Kidney (tissue), 14 donors: Measurements from ENCODE around the gene ZNF763. TPM values are rescaled to one million over a fixed set of nuclear protein-coding genes. Genes with fewer than 3 reads are reported as not detected.

Source experiments
- DNase-seq, 5 donors: peaks; one replicate each; pipeline ENCODE4 v3.0.0-alpha.2; 2013 to 2020
- FAIRE-seq: peaks from 2 replicates; lab custom pipeline; 2012; peaks lifted over from hg19 to GRCh38; lab: Jason Lieb, UNC
- H3K27ac ChIP-seq, 2 donors: one replicate each; pipeline ENCODE4 v1.7.0; 2013; ENCODE audit warnings: low read depth in 2 of 2, low read length in 2 of 2, inconsistent platforms in 1 of 2
- H3K27me3 ChIP-seq: one replicate; pipeline ENCODE4 v1.7.1; 2013; ENCODE audit warnings: low read length, inconsistent platforms; ENCODE audit not compliant: control insufficient read depth, insufficient read depth
- H3K36me3 ChIP-seq, 3 donors: one replicate each; pipeline versions ENCODE4 v1.7.0 to v1.7.1; 2013; ENCODE audit warnings: low read length in 3 of 3, control low read depth in 1 of 3, inconsistent platforms in 1 of 3; ENCODE audit not compliant: insufficient read depth in 3 of 3, control insufficient read depth in 2 of 3
- H3K4me1 ChIP-seq, 3 donors: one replicate each; pipeline versions ENCODE4 v1.7.0 to v1.7.1; 2013; ENCODE audit warnings: low read length in 3 of 3, inconsistent platforms in 1 of 3, low read depth in 1 of 3; ENCODE audit not compliant: control insufficient read depth in 2 of 3, insufficient read depth in 2 of 3
- H3K4me3 ChIP-seq, 3 donors: one replicate each; pipeline versions ENCODE4 v1.7.0 to v1.8.1; 2013; ENCODE audit warnings: low read length in 3 of 3, control low read depth in 1 of 3, inconsistent platforms in 1 of 3
- H3K9ac ChIP-seq, 3 donors: one replicate each; pipeline versions ENCODE4 v1.7.0 to v1.7.1; 2013; ENCODE audit warnings: low read length in 3 of 3, control low read depth in 1 of 3, inconsistent platforms in 1 of 3
- H3K9me3 ChIP-seq, 3 donors: one replicate each; pipeline versions ENCODE4 v1.7.0 to v1.7.1; 2013; ENCODE audit warnings: low read length in 3 of 3, control low read depth in 1 of 3, inconsistent platforms in 1 of 3; ENCODE audit not compliant: control insufficient read depth in 2 of 3, insufficient read depth in 1 of 3
- intact Hi-C: fragments of 100-400 bp; cut with DNase I; formaldehyde crosslinking; loops from one replicate; pipeline ENCODE4 v1.11.1; 2022
- polyA plus RNA-seq: library from polyadenylated mRNA; stranded (reverse); fragments of 350-450 nt; fragmentation: Illumina TruSeq; extraction: RNeasy Lipid Tissue Mini Kit (QIAGEN cat#74804); gene quantifications from one replicate; pipeline ENCODE4 v1.2.3, GENCODE V29; 2014; ENCODE audit warnings: low read depth, low replicate concordance; ENCODE audit not compliant: insufficient read depth
- total RNA-seq: library from RNA; stranded (reverse); fragmentation: NEBNext Ultra II Directional; extraction: Animal tissue kit (Norgen Biotek cat#: 25700); gene quantifications from one replicate; pipeline ENCODE4 v1.2.1, GENCODE V29; 2021
- TF ChIP-seq, protein P1 (sequence below): IDR thresholded peaks from 3 replicates; pipeline ENCODE4 v1.5.1; 2012; ENCODE audit warnings: mild to moderate bottlenecking, moderate library complexity, borderline replicate concordance; ENCODE audit not compliant: insufficient read depth; ENCODE audit errors: extremely low read depth
- donor health status: control.
- donor health status: control.
- donor health status: control.
- donor health status: control.
- donor health status: control.
- donor health status: DM: yes; HTN: yes; CAD: no.
- donor health status: Normal renal cell carcinoma (clear cell type).

The ZNF763 gene
- total and polyA plus RNA-seq, 2 donors from 2014 or later: 4.6 to 9.8 TPM

DNA sequence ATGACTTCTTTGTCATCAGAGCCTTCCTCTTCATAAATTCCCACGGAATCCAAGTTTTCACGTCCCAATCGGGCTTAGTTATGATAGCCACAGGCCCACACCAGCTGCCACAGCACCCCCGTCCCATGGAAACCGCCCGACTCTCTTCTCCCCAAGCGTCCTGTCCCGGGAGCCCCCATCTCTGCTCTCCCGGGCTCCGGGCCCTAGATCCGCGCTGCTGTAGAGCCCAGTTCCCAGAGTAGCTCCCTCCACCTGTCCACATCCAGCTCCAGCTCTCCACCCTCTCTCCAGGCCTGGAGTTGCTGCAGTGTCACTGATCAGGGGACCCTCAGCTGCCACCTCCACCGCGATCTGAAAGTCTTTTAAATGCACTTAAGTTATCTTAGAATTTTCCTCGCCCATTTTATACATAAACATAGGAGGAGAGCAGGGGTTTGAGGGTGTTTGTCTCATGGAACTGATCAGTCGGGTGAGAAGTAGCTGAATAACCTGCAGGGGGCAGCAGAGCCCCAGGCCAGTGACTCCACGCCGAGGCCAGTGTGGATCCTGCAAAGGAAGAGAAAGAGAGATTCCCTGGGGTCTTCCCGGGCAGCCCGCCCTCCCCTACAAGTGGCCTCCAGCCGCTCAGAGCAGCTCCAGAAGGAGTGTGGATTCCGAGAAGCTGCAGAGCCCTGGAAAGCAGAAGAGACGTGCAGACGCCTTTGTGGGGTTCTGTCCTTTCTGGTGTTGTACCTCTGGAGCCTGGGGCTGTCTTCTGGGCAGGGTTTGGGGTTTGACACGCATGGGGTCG lies 1.1 kb upstream of the ZNF763 start:
- H3K27me3 ChIP-seq: no peaks in the 10 kb centered on the region
- H3K4me3 ChIP-seq: peak overlapping the region in 1 of 3 donors; percentile 86
- peak overlapping the region in 1 of 3 donors; percentile 79 for H3K9ac ChIP-seq
- DNase-seq (peak; percentile 88 to 93 (median 89)), FAIRE-seq (no peak)
- no peaks in the 10 kb centered on the region for H3K36me3 ChIP-seq
- TF ChIP-seq, protein P1, sequence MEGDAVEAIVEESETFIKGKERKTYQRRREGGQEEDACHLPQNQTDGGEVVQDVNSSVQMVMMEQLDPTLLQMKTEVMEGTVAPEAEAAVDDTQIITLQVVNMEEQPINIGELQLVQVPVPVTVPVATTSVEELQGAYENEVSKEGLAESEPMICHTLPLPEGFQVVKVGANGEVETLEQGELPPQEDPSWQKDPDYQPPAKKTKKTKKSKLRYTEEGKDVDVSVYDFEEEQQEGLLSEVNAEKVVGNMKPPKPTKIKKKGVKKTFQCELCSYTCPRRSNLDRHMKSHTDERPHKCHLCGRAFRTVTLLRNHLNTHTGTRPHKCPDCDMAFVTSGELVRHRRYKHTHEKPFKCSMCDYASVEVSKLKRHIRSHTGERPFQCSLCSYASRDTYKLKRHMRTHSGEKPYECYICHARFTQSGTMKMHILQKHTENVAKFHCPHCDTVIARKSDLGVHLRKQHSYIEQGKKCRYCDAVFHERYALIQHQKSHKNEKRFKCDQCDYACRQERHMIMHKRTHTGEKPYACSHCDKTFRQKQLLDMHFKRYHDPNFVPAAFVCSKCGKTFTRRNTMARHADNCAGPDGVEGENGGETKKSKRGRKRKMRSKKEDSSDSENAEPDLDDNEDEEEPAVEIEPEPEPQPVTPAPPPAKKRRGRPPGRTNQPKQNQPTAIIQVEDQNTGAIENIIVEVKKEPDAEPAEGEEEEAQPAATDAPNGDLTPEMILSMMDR: peak; percentile 87
- H3K4me1 ChIP-seq: peaks cover 0 to 10% (median 9%) of the 10 kb centered on the region in 3 donors
- peak overlapping the region; percentile 96 to 99 for H3K27ac ChIP-seq
- no peaks in the 10 kb centered on the region for H3K9me3 ChIP-seq
- intact Hi-C loops: no loop called here

DNA sequence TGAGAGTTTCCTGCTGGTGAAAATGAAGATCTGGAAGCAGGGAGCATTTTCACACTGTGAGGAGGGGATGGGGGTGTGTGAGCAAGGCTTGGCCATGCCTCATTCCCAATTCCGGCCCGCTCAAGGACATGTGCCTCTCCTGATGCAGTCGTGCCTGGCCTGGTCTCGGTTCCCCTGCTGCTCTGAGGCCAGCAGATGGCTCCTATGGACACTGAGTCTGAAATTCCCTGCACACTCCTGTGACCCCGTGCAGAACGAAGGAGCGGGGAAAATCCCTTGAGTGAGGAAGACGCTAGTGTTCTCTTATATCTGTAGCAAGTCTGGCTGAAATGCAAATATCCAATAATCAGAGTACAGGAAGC lies 363 bp upstream of the ZNF763 start:
- Histone ChIP-seq H3K9me3 (no peaks in the 10 kb centered on the region), H3K4me3 (peak overlapping the region; percentile 86 to 99 (median 88)), H3K27me3 (no peaks in the 10 kb centered on the region), H3K36me3 (no peaks in the 10 kb centered on the region), H3K4me1 (peaks cover 0 to 10% (median 9%) of the 10 kb centered on the region in 3 donors), H3K9ac (peak overlapping the region; percentile 52 to 79 (median 71)), H3K27ac (peak overlapping the region; percentile 96 to 99)
- TF ChIP-seq, protein P1: peak; percentile 16
- intact Hi-C loops: no loop called here
- DNase-seq (peak in 1 of 5 donors; percentile 80), FAIRE-seq (no peak)

DNA sequence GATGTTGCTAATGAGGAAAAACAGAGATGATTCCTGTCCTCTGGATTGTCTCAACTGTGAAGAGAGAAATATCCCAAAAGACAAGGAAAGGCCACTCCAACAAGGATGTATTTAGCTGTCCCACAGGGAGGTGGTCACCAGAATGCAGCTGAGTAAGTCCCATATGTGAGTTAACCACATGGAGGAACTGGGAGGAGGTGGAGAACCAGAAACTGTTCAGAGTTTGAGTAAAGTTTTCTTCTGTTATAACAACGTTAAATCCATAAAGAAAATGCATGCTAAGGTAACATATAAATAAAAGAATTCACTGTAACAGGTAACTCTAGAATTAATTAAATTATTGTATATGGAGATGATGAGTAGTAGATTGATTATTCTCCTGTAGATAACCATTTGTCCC lies 5.3 kb downstream of the ZNF763 start:
- H3K4me1 ChIP-seq: no peaks in the 10 kb centered on the region
- H3K27ac ChIP-seq: no peak overlapping the region
- DNase-seq (no peak), FAIRE-seq (no peak)
- H3K9ac ChIP-seq: no peak overlapping the region
- H3K9me3 ChIP-seq: no peaks in the 10 kb centered on the region
- no peaks in the 10 kb centered on the region for H3K27me3 ChIP-seq
- TF ChIP-seq, protein P1: no peak
- H3K36me3 ChIP-seq: peaks cover 0 to 2% (median 0%) of the 10 kb centered on the region in 3 donors
- intact Hi-C loops: no loop called here
- H3K4me3 ChIP-seq: no peak overlapping the region
